Urothelium cell line (cell line): Measurements from ENCODE around the gene BTBD18.
"Not testable (repeated sequence)": the region's sequence is repeated elsewhere in the genome, so short reads cannot be mapped to it uniquely, and the experiment has no call there.

Experiments
- DNase-seq: peaks from one replicate; pipeline ENCODE4 v3.0.0; 2011; ENCODE audit warnings: low spot score, mixed read lengths
- FAIRE-seq: peaks from 2 replicates; lab custom pipeline; 2011; peaks lifted over from hg19 to GRCh38; lab: Jason Lieb, UNC

BTBD18 gene

GRCh38 chr11:57741132-57742086, 10.2 kb downstream of the BTBD18 start, which contains the start of gene SELENOH:
TSS of gene SELENOH (plus strand) at chr11:57741491. CDS start at chr11:57741596, 105 bp downstream.
- FAIRE-seq = peak; percentile 82

GRCh38 chr11:57735619-57736298, 15.9 kb downstream of the BTBD18 start:
- DNase-seq = no peak

More at GRCh38 chr11:57741132-57742086, 10.2 kb downstream of the BTBD18 start, which contains the start of gene SELENOH:
- DNase-seq = peak; percentile 97

DNA sequence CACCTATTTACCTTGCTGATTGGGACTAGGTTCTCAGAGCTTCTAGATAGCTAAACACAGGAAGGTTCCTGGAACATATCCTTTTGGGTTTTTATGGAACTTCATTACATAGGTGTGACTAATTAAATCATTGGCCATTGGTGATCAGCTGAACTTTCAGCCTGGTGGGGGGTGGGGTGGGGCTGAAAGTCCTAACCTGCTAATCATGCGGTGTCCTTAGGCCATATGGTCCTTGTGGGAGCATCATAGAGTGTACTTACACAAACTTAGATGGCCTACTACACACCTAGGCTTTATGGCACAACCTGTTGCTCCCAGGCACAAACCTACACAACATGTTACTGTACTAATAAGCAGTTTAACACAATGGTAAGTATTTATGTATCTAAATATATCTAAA, 19.0 kb downstream of the BTBD18 start:
- no peak for FAIRE-seq
- DNase-seq = no peak

More at GRCh38 chr11:57735619-57736298, 15.9 kb downstream of the BTBD18 start:
- FAIRE-seq = no peak

DNA sequence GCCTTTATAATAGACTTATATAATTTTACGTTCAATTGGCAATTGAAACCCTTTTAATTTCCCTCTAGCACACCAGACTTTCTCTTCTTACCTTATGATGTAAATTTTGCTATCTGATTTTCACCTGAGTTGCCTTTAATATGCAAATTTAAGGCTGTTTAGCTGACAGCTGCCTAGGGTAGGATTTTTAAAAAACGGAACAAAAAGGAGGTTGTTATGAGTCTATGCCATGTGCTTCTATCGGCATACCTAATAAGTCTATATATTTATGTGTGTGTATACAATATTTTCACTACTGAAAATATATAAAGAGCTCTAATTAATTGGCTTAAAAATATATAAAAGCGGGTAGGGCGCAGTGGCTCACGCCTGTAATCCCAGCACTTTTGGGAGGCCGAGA, 22.1 kb downstream of the BTBD18 start:
- FAIRE-seq (no peak), DNase-seq (no peak)

DNA sequence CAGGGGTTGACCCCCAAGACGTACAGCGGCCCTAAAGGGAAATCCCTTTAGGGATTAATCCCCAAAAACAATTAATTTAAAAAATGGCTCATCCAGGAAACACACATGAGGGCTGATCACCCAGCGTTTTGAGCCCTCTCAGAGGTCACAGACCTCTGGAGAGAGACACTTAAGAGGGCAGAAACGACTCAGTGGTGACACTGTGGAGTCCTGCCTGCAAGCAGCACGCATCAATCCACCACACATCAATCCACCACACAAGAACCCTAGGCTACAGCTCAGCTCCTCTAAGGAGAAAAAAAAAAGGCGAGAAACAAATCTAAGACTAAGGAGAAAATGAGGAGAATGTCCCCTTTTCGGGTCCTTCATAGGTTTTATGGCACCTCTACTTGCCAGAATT, 22.8 kb downstream of the BTBD18 start:
- no peak for DNase-seq
- no peak for FAIRE-seq

GRCh38 chr11:57727185-57727584, 24.4 kb downstream of the BTBD18 start:
- FAIRE-seq = no peak
- no peak for DNase-seq

- DNase-seq, FAIRE-seq: not testable (repeated sequence)
Measured at GRCh38 chr11:57716726-57717125, 34.9 kb downstream of the BTBD18 start.

- FAIRE-seq (no peak), DNase-seq (no peak)
Measured at GRCh38 chr11:57713835-57714234, 37.8 kb downstream of the BTBD18 start.

DNA sequence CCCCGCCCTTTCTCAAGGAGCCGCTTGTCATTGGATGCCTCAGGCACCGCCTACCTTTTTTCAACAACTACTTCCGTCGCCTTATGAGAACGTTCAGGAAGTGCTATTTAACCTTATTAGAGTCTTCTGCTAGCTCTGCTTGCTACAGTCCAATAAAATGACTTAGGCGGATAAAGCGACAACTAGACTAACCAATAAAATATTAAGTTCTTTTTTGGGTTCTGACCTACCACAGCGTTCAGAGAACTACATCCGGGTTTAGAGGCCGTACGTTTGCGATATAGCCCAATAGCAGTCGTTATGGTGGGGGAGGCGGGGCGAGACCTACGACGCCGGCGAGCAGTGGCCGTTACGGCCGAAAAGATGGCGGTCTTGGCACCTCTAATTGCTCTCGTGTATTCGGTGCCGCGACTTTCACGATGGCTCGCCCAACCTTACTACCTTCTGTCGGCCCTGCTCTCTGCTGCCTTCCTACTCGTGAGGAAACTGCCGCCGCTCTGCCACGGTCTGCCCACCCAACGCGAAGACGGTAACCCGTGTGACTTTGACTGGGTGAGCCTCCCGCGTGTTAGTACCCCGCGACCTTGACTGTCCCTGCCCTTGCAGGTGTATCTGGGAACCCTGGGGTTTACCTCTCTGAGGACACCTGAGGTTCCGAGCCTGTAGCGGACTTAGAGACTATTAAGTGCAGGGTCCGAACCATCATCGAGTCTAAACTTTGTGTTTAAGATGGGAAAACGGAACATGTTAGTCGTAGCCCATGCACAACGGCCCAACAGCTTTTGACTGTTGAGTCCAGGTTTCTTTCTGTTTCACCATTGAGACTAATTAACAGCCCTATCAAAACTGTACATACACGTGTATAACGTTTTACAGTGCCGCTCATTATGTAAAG, 39.1 kb downstream of the BTBD18 start, which contains the start of gene TMX2:
TSS of gene TMX2 (plus strand) at position 338 of the 895 bp plus-strand sequence. CDS start at position 364, 26 bp downstream.
- FAIRE-seq = peak; percentile 77
- peak; percentile 92 for DNase-seq

DNA sequence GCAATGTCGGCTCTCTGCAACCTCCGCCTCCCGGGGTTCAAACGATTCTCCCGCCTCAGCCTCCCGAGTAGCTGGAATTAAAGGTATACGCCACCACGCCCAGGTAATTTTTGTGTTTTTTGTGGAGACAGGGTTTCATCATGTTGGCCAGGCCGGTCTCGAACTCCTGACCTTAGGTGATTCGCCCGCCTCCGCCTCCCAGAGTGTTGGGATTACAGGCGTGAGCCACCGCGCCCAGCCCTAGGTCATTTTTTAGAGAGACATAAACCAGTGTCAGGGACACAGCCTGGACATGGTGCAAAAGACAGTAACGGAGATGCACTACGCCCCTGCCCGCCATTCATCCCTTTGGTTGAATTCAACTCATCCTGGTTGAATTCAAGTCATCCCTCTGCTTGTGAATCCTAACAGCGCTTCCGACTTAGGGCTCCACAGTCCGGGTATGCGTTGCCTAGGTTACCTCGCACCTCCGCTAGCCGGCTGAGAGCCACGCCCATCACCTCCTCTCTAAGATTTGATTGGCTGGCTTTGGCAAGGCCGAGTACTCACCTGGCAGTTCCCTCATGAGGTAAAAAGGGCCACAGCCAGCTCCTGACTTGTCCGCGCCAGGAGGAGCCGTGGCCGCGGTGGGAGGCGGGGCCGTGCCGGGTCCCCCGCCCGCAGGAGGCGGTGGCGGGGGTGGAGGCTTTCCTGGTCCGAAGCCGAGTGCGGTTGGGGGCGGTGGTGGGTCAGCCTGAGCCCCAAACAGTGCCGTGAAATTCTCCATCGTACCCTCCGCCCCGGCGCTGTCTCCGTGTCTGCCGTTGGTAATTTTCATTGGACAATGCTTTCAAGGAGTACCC, 40.0 kb downstream of the BTBD18 start, which contains the start of gene MED19:
TSS of gene MED19 (minus strand) at position 802 of the 842 bp plus-strand sequence. CDS start at position 766, 36 bp downstream.
- FAIRE-seq = no peak

DNA sequence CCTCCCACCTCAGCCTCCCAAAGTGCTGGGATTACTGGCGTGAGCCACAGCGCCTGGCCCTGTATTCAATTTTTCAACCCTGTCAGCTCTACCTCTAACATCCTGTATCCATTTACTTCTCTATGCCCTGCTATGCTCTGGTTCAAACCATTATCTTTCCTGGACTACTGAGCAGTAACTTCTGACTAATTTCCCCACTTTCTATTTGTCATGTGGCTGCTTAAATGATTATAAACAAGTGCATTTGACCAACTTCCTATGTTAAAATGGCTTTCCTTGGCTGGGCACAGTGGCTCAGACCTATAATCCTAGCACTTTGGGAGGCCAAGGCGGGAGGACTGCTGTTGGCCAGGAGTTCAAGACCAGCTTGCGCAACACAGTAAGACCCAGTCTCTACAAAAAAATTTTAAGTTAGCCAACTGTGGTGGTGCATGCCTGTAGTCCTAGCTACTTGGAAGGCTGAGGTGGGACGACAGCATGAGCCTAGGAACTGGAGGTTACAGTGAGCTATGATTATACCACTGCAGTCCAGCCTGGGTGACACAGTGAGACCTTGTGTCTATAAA, 41.7 kb downstream of the BTBD18 start:
- DNase-seq (no peak), FAIRE-seq (no peak)

More for the DNA sequence above, 40.0 kb downstream of the BTBD18 start, which contains the start of gene MED19:
- DNase-seq = peak; percentile 86

DNA sequence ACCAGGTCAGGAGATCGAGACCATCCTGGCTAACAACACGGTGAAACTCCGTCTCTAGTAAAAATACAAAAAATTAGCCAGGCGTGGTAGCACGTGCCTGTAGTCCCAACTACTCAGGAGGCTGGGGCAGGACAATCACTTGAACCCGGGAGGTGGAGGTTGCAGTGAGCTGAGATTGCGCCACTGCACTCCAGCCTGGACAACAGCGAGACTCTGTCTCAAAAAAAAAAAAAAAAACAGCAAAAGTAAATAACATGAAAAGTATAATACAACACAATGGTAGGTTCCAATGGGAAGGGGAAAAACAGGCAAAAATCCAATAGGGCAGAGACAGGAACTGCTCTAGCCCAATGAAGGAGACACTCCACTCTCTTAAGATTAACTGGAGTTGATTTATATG, 46.2 kb downstream of the BTBD18 start:
- DNase-seq, FAIRE-seq: not testable (repeated sequence)

DNA sequence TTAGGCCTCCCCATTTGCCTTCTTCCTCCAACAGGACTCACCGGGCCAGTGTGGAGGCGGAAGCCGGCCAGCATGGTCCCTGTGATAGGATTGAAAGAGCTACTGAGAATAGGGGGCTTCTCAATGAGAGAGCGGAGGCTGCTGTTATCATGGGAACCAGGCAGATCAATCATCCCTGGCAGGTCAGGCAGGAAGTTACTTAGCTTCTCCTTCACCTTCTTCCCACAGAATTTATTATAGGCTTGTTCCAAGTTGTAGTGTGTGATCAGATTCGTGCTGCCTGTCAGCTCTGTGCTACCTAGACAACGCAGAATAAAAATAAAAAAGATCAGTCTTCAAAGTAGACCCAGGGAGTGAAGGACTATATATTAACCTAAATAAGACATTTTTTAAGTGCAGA, 46.7 kb downstream of the BTBD18 start:
- FAIRE-seq (no peak), DNase-seq (no peak)

DNA sequence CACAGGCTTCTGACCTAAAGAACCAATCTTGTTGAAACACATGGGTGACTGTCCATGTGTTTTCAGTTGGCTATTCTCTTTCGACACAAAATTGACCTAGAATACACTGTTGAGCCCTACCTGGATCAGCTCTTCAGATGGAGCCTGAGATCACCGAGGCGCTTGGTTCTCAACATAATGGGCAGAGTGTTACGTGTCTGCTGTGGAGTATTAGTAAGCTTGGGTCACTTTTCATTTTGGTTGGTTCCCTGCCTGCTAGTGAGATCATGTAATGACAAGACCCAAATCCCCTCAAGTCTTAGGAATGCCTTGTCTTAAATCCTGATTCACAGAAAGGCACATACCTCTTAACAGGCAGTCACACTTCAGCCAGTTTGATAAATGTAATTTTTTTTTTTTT, 48.3 kb downstream of the BTBD18 start:
- FAIRE-seq (no peak), DNase-seq (no peak)

- FAIRE-seq = no peak
- DNase-seq = no peak
Measured at GRCh38 chr11:57700425-57700824, 51.2 kb downstream of the BTBD18 start.

GRCh38 chr11:57699813-57700212, 51.8 kb downstream of the BTBD18 start:
- DNase-seq (no peak), FAIRE-seq (no peak)

DNA sequence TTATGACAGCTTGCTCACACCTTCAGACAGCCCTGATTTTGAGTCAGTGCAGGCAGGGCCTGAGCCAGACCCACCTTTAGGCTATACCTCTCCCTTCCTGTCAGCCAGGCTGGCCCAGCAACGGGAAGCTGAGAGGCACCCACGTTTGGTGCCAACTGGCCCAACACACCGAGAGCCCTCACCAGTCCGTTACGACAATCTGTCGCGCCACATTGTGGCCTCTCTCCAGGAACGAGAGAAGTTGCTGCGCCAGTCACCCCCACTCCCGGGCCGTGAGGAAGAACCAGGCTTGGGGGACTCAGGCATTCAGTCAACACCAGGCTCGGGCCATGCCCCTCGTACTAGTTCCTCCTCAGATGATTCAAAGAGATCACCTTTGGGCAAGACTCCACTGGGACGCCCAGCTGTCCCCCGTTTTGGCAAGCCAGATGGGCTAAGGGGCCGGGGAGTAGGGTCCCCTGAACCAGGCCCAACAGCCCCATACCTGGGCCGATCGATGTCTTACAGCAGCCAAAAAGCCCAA, 52.7 kb downstream of the BTBD18 start:
- no peak for DNase-seq
- no peak for FAIRE-seq
